Endothelial cell of umbilical vein (primary cell): Measurements from ENCODE around the gene CYFIP1. TPM values are rescaled to one million over a fixed set of nuclear protein-coding genes. Genes with fewer than 3 reads are reported as not detected.

Experiments
- BruUV-seq: library from RNA; stranded (reverse); fragments of 400-500 nt; replicated peaks from 2 replicates; lab custom pipeline; 2021; lab: Mats Ljungman, UMichigan
- CTCF ChIA-PET: fragments of 300-600, 350-600 bp; sonication (Branson Sonifier 250); formaldehyde crosslinking; loops from one replicate; lab custom pipeline; 2021; ENCODE audit warnings: antibody characterized with exemption, inconsistent platforms; lab: Charles Lee
- POLR2A ChIA-PET: fragments of 300-600, 350-600 bp; sonication (Branson Sonifier 250); formaldehyde crosslinking; loops from one replicate; lab custom pipeline; 2021; ENCODE audit warnings: antibody characterized with exemption, inconsistent platforms; lab: Charles Lee
- DNase-seq: peaks from one replicate; pipeline ENCODE4 v3.0.0-alpha.2; 2011; ENCODE audit warnings: low read depth, low spot score
- FAIRE-seq: peaks from 2 replicates; lab custom pipeline; 2011; peaks lifted over from hg19 to GRCh38; lab: Jason Lieb, UNC
- H2AFZ ChIP-seq: 2 replicates; pipeline ENCODE4 v1.6.0; 2012; ENCODE audit warnings: low read depth, low read length, control low read depth, inconsistent platforms
- H3K27ac ChIP-seq: 2 replicates; pipeline ENCODE4 v1.5.1; 2011; ENCODE audit warnings: low read depth, mild to moderate bottlenecking, control low read depth, low read length, moderate library complexity; ENCODE audit not compliant: insufficient read depth
- H3K27me3 ChIP-seq, 2 experiments: 2 replicates each; pipeline versions ENCODE4 v1.6.0 to v1.6.1; 2011; ENCODE audit warnings: low read length in 2 of 2, mixed read lengths in 1 of 2; ENCODE audit not compliant: control insufficient read depth in 2 of 2, insufficient read depth in 2 of 2
- H3K36me3 ChIP-seq, 2 experiments: 2 replicates in 1 of 2; 3 replicates in 1 of 2; pipeline ENCODE4 v1.5.1; 2011; ENCODE audit warnings: low read length in 2 of 2, mild to moderate bottlenecking in 1 of 2, moderate library complexity in 1 of 2; ENCODE audit not compliant: control insufficient read depth in 2 of 2, insufficient read depth in 2 of 2; ENCODE audit errors: extremely low read depth in 1 of 2
- H3K4me1 ChIP-seq: 3 replicates; pipeline ENCODE4 v1.5.1; 2011; ENCODE audit warnings: mild to moderate bottlenecking, low read length; ENCODE audit not compliant: control insufficient read depth, insufficient read depth; ENCODE audit errors: extremely low read depth
- H3K4me2 ChIP-seq: 2 replicates; pipeline ENCODE4 v1.6.1; 2011; ENCODE audit warnings: low read length, control low read depth, mixed read lengths; ENCODE audit not compliant: insufficient read depth
- H3K4me3 ChIP-seq, 3 experiments: fragments of 200-600 bp in 1 of 3; sonication (generic), shearing (Covaris generic) in 1 of 3; replicated peaks in 1 of 3; 2 replicates each; pipeline ENCODE4 v1.5.1; 2011 to 2016; ENCODE audit warnings: control low read depth in 3 of 3, low read length in 3 of 3, mild to moderate bottlenecking in 2 of 3, inconsistent platforms in 1 of 3, low read depth in 1 of 3, moderate library complexity in 1 of 3; ENCODE audit not compliant: insufficient read depth in 1 of 3
- H3K79me2 ChIP-seq: 2 replicates; pipeline ENCODE4 v1.6.0; 2012; ENCODE audit warnings: low read length, inconsistent platforms; ENCODE audit not compliant: control insufficient read depth, insufficient read depth
- H3K9ac ChIP-seq: replicated peaks from 2 replicates; pipeline ENCODE3; 2011; ENCODE audit warnings: low read length, control low read depth; ENCODE audit not compliant: insufficient read depth; ENCODE audit errors: extremely low read depth
- H3K9me1 ChIP-seq: replicated peaks from 3 replicates; pipeline ENCODE4 v1.6.0; 2011; ENCODE audit warnings: mild to moderate bottlenecking, low read length; ENCODE audit not compliant: control insufficient read depth, insufficient read depth; ENCODE audit errors: extremely low read depth
- H3K9me3 ChIP-seq: replicated peaks from 2 replicates; pipeline ENCODE4 v1.5.1; 2012; ENCODE audit warnings: low read length, inconsistent platforms; ENCODE audit not compliant: control insufficient read depth, insufficient read depth
- H4K20me1 ChIP-seq: replicated peaks from 2 replicates; pipeline ENCODE3; 2011; ENCODE audit warnings: mild to moderate bottlenecking, low read length; ENCODE audit not compliant: control insufficient read depth, insufficient read depth; ENCODE audit errors: extremely low read depth
- CTCF ChIP-seq, 2 donors: IDR thresholded peaks; 1 replicate in 1 of 2; 2 replicates in 1 of 2; pipeline ENCODE4 v1.5.1; 2011; ENCODE audit warnings: low read length in 2 of 2, mild to moderate bottlenecking in 2 of 2, moderate library complexity in 2 of 2, control low read depth in 1 of 2, inconsistent platforms in 1 of 2, low read depth in 1 of 2; ENCODE audit not compliant: insufficient read depth in 1 of 2; ENCODE audit errors: extremely low read depth in 1 of 2
- EZH2 ChIP-seq: IDR thresholded peaks from 2 replicates; pipeline ENCODE4 v1.6.1; 2012; ENCODE audit warnings: borderline replicate concordance, low read depth, mild to moderate bottlenecking, moderate library complexity, low read length, inconsistent platforms; ENCODE audit not compliant: severe bottlenecking
- FOS ChIP-seq: IDR thresholded peaks from 2 replicates; pipeline ENCODE4 v1.6.1; 2011; ENCODE audit warnings: mild to moderate bottlenecking, low read length, moderate library complexity, borderline replicate concordance; ENCODE audit not compliant: insufficient read depth
- GATA2 ChIP-seq: IDR thresholded peaks from 2 replicates; pipeline ENCODE4 v1.7.0; 2011; ENCODE audit warnings: low read depth, mild to moderate bottlenecking, moderate library complexity, mixed read lengths, low read length; ENCODE audit not compliant: insufficient read length, insufficient read depth
- JUN ChIP-seq: IDR thresholded peaks from 2 replicates; pipeline ENCODE4 v1.6.1; 2011; ENCODE audit warnings: borderline replicate concordance, low read depth; ENCODE audit not compliant: insufficient read length, insufficient read depth
- MAX ChIP-seq: IDR thresholded peaks from 2 replicates; pipeline ENCODE4 v1.6.1; 2011; ENCODE audit not compliant: insufficient read depth, insufficient read length
- MYC ChIP-seq: IDR thresholded peaks from one replicate; pipeline ENCODE4 v1.6.1; 2011; ENCODE audit warnings: mild to moderate bottlenecking, low read depth, low read length
- POLR2A ChIP-seq: IDR thresholded peaks from 2 replicates; pipeline ENCODE4 v1.6.1; 2012; ENCODE audit warnings: low read depth, mild to moderate bottlenecking, control low read depth, low read length
- POLR2AphosphoS5 ChIP-seq: IDR thresholded peaks from 2 replicates; pipeline ENCODE4 v1.6.1; 2012; ENCODE audit warnings: low read depth, mild to moderate bottlenecking, control low read depth, low read length, moderate library complexity; ENCODE audit not compliant: insufficient read depth
- dilution Hi-C: fragments of 300-500 bp; cut with MboI; formaldehyde crosslinking; loops from one replicate; pipeline ENCODE4 v1.15.0; 2019; ENCODE audit warnings: low sequenced_read_pairs; ENCODE audit not compliant: extremely low pct_ligation_motif_present
- intact Hi-C: fragments of 100-400 bp; cut with micrococcal nuclease; formaldehyde crosslinking; loops from one replicate; pipeline ENCODE4 v1.10.0; 2022
- polyA plus RNA-seq, 4 experiments: library from polyadenylated mRNA; depleted of rRNA in 3 of 4; stranded (reverse) in 3 of 4; unstranded in 1 of 4; fragments of >200 nt; gene quantifications; 2 replicates each; pipeline versions ENCODE4 v1.2.1 to v1.2.3, GENCODE V29; 2011 to 2012; ENCODE audit warnings: missing spikeins in 1 of 4
- total RNA-seq: library from RNA; stranded (reverse); gene quantifications from 2 replicates; pipeline ENCODE4 v1.2.3, GENCODE V29; 2021

CYFIP1 gene
- total and polyA plus RNA-seq, 2 donors (not counting 3 experiments of a cell fraction or from before 2014, with no cell fraction given): 81.4 to 158 TPM

- Histone ChIP-seq H3K27me3 (no peaks in the 10 kb centered on the region), H3K4me1 (no peaks in the 10 kb centered on the region), H3K9me3 (no peaks in the 10 kb centered on the region), H4K20me1 (no peaks in the 10 kb centered on the region), H3K36me3 (peaks cover 8 to 20% of the 10 kb centered on the region in 2 experiments), H3K4me3 (no peak overlapping the region), H3K9ac (no peak overlapping the region), H3K9me1 (no peaks in the 10 kb centered on the region), H3K4me2 (no peak overlapping the region), H3K79me2 (no peaks in the 10 kb centered on the region), H3K27ac (no peak overlapping the region), H2AFZ (no peak overlapping the region)
- ChIA-PET POLR2A (no interaction called here), CTCF (no interaction called here)
- intact Hi-C loops: no loop called here
- BruUV-seq: no TSS peak
- TF ChIP-seq GATA2 (no peak), POLR2AphosphoS5 (no peak), POLR2A (no peak), FOS (no peak), CTCF (IDR thresholded peaks at IDR 0.05; ENCODE audit: extremely low read depth in 1 of 2, insufficient read depth in 1 of 2, low read depth in 1 of 2, low read length in 2 of 2) (no peak), EZH2 (no peak), JUN (no peak), MYC (no peak), MAX (no peak)
- FAIRE-seq: no peak
- dilution Hi-C loops: no loop called here
- DNase-seq: no peak
Measured at GRCh38 chr15:22902981-22903380, 77.2 kb downstream of the CYFIP1 start.
